GM18873 (cell line): ENCODE results near the gene SNX9.

Experiments used
- ATAC-seq: cut with Tn5 transposase; IDR thresholded peaks from one replicate; pipeline ENCODE4 v1.9.1; 2021; ENCODE audit warnings: mild to moderate bottlenecking, moderate library complexity, moderate number of reproducible peaks; ENCODE audit not compliant: unreplicated experiment, low FRiP score

The SNX9 gene

GRCh38 chr6:157985378-157986155 lies 162.5 kb downstream of the SNX9 start:
- no peak for ATAC-seq

GRCh38 chr6:157987788-157988699 lies 165.0 kb downstream of the SNX9 start:
- ATAC-seq = no peak

DNA sequence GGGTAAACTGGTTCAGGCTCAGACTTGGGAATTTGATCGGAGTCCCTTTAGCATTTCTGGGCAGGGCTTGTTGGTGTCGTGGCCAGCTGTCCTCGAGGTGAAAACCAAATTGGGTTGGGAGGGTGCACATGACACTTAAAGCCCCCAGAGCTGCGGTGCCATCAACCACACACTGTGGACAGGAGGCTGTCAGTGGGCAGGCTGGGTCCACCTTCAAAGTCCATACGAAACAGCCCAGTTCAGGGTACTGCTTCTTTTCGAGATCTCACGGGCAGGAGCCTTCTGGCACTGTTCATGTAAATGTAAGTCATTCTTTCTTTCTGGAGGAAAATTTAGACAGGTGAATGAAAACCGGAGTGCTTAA lies 165.6 kb downstream of the SNX9 start:
- no peak for ATAC-seq

GRCh38 chr6:157989541-157990289 lies 166.7 kb downstream of the SNX9 start:
- no peak for ATAC-seq

DNA sequence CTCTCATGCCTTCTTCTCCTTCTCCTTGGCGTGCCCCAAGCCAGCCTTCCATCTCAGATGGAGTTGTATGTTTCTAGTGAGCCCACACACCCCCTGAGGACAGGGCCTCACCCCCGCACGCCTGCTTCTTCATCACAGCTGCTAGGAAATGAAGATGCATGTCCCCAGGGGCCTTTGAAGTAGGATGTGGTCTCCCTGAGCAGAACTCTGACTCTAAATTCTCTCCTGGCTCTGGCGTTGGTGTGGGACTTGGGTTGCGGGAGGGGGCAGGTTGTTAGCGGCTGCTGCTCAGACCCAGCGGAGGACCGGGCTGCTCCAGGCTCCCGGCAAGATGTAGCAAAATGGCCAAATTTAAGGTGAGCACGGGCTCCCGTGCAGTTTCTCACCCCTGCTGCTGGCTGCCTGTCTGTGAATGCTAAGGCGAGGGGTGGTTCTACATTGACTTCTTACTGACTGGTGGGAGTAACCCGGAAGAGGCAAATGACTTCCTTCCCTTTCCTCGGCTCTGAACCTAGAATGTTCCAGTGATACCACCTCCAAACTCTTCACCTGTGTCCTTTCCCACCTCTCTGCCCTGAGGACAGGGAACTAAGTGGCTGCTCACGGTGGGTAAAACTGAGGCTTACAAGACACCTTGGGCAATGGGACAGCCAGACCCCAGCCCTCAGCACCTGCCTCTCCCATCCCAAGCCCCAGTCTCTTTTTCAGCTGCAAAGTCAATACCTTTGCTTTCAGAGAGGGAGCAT lies 167.4 kb downstream of the SNX9 start:
- no peak for ATAC-seq

GRCh38 chr6:157991067-157991432 lies 168.0 kb downstream of the SNX9 start:
- ATAC-seq = no peak

DNA sequence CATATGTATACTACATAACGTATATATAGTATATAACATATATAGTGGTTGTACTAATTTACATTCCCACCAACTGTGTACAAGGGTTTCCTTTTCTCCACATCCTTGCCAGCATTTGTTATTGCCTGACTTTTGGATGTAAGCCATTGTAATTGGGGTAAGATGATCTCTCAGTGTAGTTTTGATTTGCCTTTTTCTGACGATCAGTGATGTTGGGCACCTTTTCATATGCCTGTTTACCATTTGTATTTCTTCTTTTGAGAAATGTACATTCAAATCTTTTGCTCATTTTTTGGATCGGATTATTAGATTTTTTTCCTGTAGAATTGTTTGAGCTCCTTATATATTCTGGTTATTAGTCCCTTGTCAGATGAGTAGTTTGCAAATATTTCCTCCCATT lies 170.0 kb downstream of the SNX9 start:
- no peak for ATAC-seq

DNA sequence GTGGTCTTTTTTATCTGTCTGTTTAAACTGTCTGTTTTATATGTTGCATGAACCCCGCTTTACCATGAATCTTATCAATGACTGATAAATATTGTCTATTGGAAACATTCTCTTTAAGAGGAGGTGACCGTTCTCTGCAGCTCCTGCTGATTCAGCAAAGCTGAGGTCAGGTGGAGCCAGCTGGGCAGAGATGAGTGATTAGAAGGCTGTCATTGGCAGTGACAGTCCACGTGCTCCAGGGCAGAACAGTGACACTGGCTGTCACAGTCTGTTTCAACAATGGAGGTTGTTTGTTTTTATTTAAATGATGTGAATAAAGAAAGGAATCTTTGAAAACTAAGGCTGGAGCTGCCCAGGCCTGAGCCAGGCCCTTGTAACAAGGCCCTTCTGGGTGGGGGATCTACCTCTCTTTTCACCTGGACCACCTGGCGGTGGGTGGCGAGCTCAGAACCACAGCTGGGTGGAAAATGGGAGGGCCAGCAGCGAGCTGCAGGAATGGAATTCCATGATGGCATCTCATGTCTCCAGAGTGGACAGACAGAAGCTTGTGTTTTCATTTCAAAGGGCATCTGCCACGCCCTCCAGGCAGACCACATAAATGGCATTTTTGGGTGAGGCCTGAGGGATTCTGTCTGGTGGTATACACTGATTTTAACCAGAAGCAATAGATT lies 171.2 kb downstream of the SNX9 start:
- no peak for ATAC-seq
